Epidermal melanocyte (primary cell): ENCODE data around the gene BRD3.
"Not testable (repeated sequence)": the region's sequence is repeated elsewhere in the genome, so short reads cannot be mapped to it uniquely, and the experiment has no call there.

ENCODE experiments used
- DNase-seq: peaks from one replicate; pipeline ENCODE4 v3.0.0; 2011; ENCODE audit warnings: low spot score; ENCODE audit not compliant: insufficient read length

BRD3 gene

DNA sequence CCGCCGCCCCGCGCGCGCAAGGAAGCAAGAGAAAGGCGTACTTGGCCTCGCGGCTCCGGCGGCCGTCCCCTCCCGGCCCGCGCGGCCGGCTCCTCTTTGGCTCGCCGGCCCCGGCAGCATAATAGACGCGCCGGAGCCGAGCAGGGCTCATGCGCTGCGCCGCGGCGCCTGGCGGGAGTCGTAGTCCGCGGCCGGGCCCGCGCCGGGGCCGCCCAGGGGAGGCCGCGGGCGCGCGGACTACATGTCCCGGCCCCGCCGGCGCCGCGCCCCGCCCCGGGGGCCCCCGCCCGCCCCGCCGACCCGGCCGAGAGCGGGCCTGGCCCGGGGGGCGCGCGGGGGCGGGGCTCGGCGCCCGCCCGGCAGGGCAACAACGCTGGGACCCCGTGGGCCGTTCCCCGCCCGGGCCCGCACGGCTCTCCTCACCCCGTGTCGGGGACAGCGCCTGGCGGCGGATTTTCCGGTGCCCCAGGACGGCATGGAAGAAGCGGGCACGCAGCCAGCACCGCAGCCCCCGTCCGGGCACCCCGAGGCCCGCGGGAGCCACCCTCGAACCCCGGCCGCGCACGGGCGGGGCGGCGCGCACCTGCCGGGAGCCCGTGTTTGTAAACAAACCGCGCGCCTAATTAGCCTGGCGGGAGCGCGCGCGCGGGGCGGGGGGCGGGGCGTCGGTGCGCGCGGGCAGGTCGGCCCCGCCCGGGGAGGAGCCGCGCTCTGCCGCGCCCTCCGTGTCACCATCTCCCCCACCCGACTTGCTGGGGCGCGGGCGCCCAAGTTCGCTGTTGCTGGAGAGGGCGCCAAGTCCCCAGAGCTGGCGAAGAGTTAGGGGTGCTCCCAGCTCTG is at the start of gene BRD3:
Gene BRD3, minus strand, starts transcription at position 123 of the 840 bp plus-strand sequence. CDS start 14,549 bp downstream, outside the sequence.
- peak; percentile 97 for DNase-seq

DNA sequence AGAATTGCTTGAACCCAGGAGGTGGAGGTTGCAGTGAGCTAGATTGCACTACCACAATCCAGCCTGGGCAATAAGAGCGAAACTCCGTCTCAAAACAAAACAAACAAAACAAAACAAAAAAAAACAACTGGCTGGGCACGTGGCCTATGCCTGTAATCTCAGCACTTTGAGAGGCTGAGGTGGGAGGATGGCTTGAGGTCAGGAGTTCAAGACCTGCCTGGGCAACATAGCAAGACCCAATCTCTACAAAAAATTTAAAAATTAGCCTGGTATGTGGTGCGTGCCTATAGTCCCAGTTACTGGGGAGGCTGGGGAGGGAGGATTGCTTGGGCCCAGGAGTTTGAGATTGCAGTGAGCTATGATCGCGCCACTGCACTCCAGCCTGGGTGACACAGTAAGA is 44.7 kb upstream of the BRD3 start:
- no peak for DNase-seq

DNA sequence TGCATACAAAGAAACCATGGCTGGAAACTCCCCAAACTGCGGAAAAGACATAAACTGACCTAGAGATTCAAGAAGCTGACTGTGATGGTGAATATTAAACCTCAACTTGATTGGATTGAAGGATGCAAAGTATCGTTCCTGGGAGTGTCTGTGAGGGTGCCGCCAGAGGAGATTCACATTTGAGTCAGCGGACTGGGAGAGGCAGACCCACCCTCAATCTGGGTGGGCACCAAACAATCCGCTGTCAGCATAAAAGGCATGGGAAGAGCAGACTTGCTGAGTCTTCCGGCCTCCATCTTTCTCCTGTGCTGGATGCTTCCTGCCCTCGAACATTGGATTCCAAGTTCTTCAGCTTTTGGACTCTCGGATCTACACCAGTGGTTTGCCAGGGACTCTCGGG is 43.2 kb upstream of the BRD3 start:
- no peak for DNase-seq

DNA sequence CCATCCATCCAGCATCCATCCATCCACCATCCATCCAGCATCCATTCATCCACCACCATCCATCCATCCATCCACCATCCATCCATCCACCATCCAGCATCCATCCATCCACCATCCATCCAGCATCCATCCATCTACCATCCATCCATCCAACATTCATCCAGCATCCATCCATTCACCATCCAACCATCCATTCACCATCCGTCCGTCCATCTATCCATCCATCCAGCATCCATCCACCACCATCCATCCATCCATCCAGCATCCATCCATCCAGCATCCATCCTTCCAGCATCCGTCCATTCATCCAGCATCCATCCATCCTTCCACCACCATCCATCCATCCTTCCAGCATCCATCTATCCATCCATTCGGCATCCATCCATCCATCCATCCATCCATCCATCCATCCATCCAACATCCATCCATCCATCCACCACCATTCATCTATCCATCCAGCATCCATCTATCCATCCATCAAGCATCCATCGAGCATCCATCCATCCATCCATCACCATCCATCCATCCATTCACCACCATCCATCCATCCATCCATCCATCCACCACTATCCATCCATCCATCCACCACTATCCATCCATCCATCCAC is 35.7 kb upstream of the BRD3 start:
- no peak for DNase-seq

DNA sequence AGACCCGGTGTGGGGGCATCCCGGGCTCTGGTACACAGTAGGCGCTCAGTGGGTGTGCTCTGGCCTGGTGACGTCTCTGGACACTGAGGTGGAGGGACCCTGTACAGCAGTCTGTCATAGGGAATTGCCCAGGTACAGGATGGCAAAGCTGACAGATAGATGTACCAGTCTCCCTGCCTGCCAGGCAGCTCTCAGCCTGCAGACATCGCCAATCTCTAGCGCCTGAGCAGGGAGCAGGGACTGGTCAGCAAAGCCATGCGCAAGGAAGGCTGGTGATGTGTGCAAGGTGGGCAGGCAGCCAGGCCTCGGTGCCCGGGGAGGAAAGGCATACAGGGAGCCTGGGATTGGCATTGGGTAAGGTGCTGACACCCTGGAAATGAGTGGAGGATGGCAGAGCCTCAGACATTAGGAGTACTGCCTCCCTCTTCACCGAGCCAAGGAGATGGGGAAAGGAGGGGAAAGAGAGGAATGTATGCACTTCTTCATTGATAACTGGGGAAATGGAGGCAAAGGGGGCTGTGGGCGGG is 33.9 kb upstream of the BRD3 start:
- DNase-seq = no peak

- not testable (repeated sequence) for DNase-seq
Observed at GRCh38 chr9:134101133-134101532, 33.3 kb upstream of the BRD3 start.

DNA sequence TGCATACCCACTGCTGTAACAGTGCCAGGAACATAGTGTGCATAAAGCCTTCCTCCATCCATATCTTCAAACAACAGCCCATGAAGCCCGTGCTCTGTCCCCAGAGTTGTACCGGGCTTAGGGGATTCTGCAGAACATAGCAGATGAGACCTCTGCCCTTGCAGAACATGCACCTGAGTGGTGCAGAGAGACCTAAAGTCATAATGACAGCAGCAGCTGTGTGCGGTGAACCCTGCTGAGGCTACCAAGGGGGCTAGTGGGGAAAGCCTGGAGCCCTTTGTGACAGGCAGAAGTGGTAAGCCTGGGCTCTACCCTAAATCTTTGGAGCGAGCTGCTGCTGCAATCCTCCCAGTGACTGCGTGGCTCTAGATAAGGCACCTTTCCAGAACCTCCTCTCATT is 32.2 kb upstream of the BRD3 start:
- DNase-seq = no peak

DNA sequence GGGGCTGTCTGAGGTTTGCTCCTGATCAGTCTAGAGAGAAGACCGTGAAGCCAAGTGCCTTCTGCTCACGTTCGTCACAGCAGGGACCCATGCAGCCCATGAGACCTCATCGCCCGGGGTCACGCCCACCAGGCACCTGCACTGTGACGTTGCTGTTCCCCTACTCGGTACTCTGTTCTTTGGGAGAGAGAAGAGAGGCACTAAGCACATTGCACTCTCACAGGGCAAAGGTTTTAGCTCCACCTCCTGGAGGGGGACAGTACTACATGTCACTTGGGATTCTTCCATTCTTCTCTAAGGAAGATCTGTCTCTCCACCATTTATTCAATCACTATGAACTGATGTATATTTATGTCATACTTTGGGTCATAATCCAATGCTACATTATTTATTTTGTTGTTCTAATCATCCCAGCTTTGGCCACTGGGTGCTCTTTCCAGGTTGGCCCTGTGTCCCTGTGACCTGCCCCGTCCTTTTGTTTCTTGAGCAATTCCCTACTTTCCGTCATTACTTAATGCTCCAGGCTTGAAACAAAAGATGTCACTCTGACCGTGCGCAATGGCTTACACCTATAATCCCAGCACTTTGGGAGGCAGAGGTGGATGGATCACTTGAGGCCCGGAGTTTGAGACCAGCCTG is 31.4 kb upstream of the BRD3 start:
- peak; percentile 42 for DNase-seq

DNA sequence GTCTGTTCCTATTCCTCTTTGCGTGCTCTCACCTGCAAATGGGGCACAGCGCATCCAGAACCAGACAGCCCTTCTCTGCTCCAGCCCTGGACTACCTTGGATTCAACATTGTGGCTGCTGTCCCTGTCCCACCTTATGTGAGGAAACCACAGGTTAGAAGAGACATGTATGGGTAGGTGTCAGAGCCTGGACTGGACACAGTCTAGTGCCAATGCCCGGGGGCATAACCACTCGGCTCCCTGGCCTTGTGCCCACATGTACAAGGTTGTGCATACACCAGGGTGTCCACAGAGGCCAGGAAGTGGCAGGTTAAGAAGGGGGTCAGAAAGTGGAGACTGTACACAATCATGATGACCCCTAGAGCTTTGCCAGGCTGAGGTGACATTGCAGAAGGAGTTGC is 22.1 kb upstream of the BRD3 start:
- no peak for DNase-seq

- DNase-seq = no peak
Observed at GRCh38 chr9:134088063-134088725, 20.4 kb upstream of the BRD3 start.

DNA sequence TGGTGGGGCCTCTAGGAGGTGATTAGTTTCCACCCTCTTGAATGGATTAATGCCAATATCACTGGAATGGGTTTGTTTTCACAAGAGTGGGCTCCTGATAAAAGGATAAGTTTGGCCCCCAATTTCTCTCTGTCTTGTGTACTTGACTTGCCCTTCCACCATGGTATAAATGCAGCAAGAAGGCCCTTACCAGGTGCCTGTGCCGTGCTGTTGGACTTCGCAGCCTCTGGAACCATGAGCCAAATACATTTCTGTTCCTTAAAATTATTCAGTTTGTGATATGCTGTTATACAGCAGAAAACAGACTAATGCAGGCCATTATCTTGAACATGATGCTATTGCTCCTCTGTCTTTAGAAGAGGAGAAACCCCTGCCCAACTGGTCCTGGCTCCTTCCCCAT is 17.8 kb upstream of the BRD3 start:
- DNase-seq = no peak

- no peak for DNase-seq
Observed at GRCh38 chr9:134083451-134083850, 15.6 kb upstream of the BRD3 start.

GRCh38 chr9:134076644-134077043 is 8.8 kb upstream of the BRD3 start:
- no peak for DNase-seq

- not testable (repeated sequence) for DNase-seq
Observed at GRCh38 chr9:134075689-134076088, 7.9 kb upstream of the BRD3 start.

- DNase-seq = no peak
Observed at GRCh38 chr9:134073500-134073899, 5.7 kb upstream of the BRD3 start.

DNA sequence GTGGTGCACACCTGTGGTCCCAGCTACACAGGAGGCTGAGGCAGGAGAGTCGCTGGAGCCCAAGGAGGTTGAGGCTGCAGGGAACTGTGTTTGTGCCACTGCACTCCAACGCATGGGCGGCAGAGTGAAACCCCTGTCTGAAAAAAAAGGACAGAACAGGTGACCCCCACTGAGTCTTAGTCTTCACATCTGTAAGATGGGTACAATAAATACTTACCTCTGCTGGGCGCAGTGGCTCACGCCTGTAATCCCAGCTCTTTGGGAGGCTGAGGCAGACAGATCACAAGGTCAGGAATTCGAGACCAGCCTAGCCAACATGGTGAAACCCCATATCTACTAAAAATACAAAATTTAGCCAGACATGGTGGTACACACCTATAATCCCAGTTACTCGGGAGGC is 4.9 kb upstream of the BRD3 start:
- not testable (repeated sequence) for DNase-seq

GRCh38 chr9:134071149-134071548 is 3.3 kb upstream of the BRD3 start:
- DNase-seq = no peak

DNA sequence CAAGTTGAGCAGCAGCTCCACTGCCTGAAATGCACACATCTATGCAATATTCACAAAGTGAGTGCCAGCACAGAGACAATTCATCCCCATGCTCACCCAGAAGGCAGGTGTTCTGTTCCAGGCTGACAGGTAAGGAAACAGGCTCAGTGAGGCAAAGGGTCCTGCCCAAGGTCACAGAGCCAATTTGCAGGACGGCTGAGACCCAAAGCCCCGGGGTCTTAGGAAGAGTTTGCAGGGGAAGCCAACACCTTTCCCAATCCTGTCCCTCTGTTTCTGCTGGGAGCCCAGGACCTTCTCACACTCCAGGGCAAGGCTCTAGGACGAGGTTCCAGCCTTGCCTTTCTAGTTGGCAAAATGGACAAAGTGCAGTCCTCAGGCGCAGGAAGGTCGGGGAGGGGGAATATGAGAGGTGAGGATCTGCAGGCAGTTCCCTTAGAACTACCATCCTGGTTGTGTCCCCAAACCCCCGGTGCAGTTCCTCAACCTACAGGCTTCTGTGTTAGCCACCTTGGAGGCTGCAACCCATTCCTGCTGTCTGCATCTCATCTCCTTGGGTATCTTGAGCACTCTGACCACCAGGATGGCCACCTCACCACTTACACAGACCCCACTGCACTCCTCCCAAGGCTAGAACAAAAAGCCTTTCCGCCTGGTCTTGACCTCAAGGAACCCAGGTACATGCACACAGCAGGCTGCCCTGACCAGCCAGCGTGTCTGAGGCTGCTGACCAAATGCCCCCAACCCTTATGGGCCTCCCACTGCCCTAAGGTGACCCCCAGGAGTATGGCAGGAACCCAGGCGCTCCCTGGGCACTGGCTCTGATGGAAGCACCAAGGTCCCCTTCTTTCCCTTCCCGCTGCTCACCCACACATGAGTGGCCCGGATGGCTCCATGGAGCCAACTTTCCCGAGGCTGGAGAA is 1.9 kb upstream of the BRD3 start:
- no peak for DNase-seq

DNA sequence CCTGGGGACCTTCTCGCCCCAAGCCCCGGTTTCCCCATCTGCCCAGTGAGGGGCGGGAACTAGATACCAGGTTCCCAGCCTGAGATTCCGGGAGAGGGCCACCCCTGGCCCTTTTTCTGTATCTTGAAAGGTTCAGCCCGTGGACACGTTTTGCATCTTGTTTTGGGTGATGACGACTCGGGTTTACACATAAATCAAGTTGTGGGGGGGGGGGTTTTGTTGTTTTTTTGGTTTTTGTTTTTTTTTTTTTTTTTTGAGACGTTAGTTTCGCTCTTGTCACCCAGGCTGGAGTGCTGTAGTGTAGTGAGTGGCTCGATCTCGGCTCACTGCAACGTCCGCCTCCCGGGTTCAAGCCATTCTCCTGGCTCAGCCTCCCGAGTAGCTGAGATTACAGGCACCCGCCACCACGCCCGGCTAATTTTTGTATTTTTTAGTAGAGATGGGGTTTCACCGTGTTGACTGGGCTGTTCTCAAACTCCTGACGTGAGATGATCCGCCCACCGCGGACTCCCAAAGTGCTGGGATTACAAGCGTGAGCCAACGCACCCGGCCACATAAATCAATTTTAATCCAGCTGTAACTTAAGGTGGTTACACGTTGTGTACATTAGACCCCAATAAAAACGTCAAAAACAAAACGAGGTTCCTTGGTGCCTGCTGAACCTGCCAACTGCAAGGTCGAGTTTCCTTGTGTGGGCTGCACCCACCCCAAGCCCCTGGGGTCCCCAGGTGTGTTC is 1.1 kb upstream of the BRD3 start:
- no peak for DNase-seq
